ENCODE data around the gene SMYD3.
"Not testable (repeated sequence)": the region's sequence is repeated elsewhere in the genome, so short reads cannot be mapped to it uniquely, and the experiment has no call there.

Gene SMYD3

GRCh38 chr1:245835386-245835785 lies 671.7 kb downstream of the SMYD3 start:
- DNase-seq (ENCODE audit: low read depth in 2 of 2), result no peak

GRCh38 chr1:245834002-245834401 lies 673.1 kb downstream of the SMYD3 start:
- no peak for DNase-seq (ENCODE audit: low read depth in 2 of 2)

- DNase-seq (ENCODE audit: low read depth in 2 of 2), result no peak
Measured at GRCh38 chr1:245832771-245833527, 674.1 kb downstream of the SMYD3 start.

GRCh38 chr1:245831518-245831917 lies 675.6 kb downstream of the SMYD3 start:
- no peak for DNase-seq (ENCODE audit: low read depth in 2 of 2)

GRCh38 chr1:245829826-245830225 lies 677.3 kb downstream of the SMYD3 start:
- DNase-seq (ENCODE audit: low read depth in 2 of 2), result no peak

- DNase-seq (ENCODE audit: low read depth in 2 of 2), result no peak
Measured at GRCh38 chr1:245829194-245829593, 677.9 kb downstream of the SMYD3 start.

GRCh38 chr1:245827301-245827700 lies 679.8 kb downstream of the SMYD3 start:
- DNase-seq (ENCODE audit: low read depth in 2 of 2), result no peak

- DNase-seq (ENCODE audit: low read depth in 2 of 2), result no peak
Measured at GRCh38 chr1:245825128-245825901, 681.8 kb downstream of the SMYD3 start.

- DNase-seq (ENCODE audit: low read depth in 2 of 2), result no peak
Measured at GRCh38 chr1:245823408-245824147, 683.5 kb downstream of the SMYD3 start.

GRCh38 chr1:245822996-245823395 lies 684.1 kb downstream of the SMYD3 start:
- no peak for DNase-seq (ENCODE audit: low read depth in 2 of 2)

GRCh38 chr1:245818363-245818762 lies 688.7 kb downstream of the SMYD3 start:
- not testable (repeated sequence) for DNase-seq (ENCODE audit: low read depth in 2 of 2)

GRCh38 chr1:245816496-245816895 lies 690.6 kb downstream of the SMYD3 start:
- not testable (repeated sequence) for DNase-seq (ENCODE audit: low read depth in 2 of 2)

GRCh38 chr1:245814651-245815050 lies 692.4 kb downstream of the SMYD3 start:
- DNase-seq (ENCODE audit: low read depth in 2 of 2), result no peak

GRCh38 chr1:245812278-245812677 lies 694.8 kb downstream of the SMYD3 start:
- DNase-seq (ENCODE audit: low read depth in 2 of 2), result no peak

- DNase-seq (ENCODE audit: low read depth in 2 of 2), result no peak
Measured at GRCh38 chr1:245810789-245811337, 696.2 kb downstream of the SMYD3 start.

GRCh38 chr1:245810181-245810769 lies 696.8 kb downstream of the SMYD3 start:
- no peak for DNase-seq (ENCODE audit: low read depth in 2 of 2)

GRCh38 chr1:245809361-245809760 lies 697.7 kb downstream of the SMYD3 start:
- DNase-seq (ENCODE audit: low read depth in 2 of 2), result no peak

GRCh38 chr1:245807954-245808719 lies 698.9 kb downstream of the SMYD3 start:
- no peak for DNase-seq (ENCODE audit: low read depth in 2 of 2)

- DNase-seq (ENCODE audit: low read depth in 2 of 2), result no peak
Measured at GRCh38 chr1:245807306-245807705, 699.8 kb downstream of the SMYD3 start.

GRCh38 chr1:245805532-245805931 lies 701.5 kb downstream of the SMYD3 start:
- no peak for DNase-seq (ENCODE audit: low read depth in 2 of 2)

- no peak for DNase-seq (ENCODE audit: low read depth in 2 of 2)
Measured at GRCh38 chr1:245804696-245805095, 702.4 kb downstream of the SMYD3 start.
